BLaER1 treated with 17β-estradiol and CSF1 and Interleukin-3, amounts not matched to agents 10 nM and 100 nM (cell line): ENCODE measurements around the gene CYSTM1.

Experiments used
- H3K27ac ChIP-seq, 11 experiments: shearing (Covaris generic); formaldehyde crosslinking; 2 replicates each; pipeline ENCODE4 v1.8.1; 2022
- H3K27me3 ChIP-seq, 11 experiments: shearing (Covaris generic); formaldehyde crosslinking; 2 replicates each; pipeline ENCODE4 v1.8.1; 2022
- H3K36me3 ChIP-seq, 11 experiments: shearing (Covaris generic); formaldehyde crosslinking; 2 replicates each; pipeline ENCODE4 v1.8.1; 2022
- H3K4me1 ChIP-seq, 10 experiments: shearing (Covaris generic); formaldehyde crosslinking; 2 replicates each; pipeline ENCODE4 v1.8.1; 2022
- H3K4me2 ChIP-seq, 11 experiments: shearing (Covaris generic); formaldehyde crosslinking; 2 replicates each; pipeline ENCODE4 v1.8.1; 2022
- H3K4me3 ChIP-seq, 10 experiments: shearing (Covaris generic); formaldehyde crosslinking; 2 replicates each; pipeline ENCODE4 v1.8.1; 2022
- H3K9ac ChIP-seq, 11 experiments: shearing (Covaris generic); formaldehyde crosslinking; 2 replicates each; pipeline ENCODE4 v1.8.1; 2022
- H3K9me3 ChIP-seq, 11 experiments: shearing (Covaris generic); formaldehyde crosslinking; replicated peaks in 1 of 11; 2 replicates each; pipeline ENCODE4 v1.8.1; 2022
- H4K20me1 ChIP-seq, 11 experiments: shearing (Covaris generic); formaldehyde crosslinking; 2 replicates each; pipeline ENCODE4 v1.8.1; 2022
- Cebpa-rat ChIP-seq, 11 experiments: shearing (Covaris generic); IDR thresholded peaks; 2 replicates each; pipeline ENCODE4 v1.8.1; 2022

The CYSTM1 gene

DNA sequence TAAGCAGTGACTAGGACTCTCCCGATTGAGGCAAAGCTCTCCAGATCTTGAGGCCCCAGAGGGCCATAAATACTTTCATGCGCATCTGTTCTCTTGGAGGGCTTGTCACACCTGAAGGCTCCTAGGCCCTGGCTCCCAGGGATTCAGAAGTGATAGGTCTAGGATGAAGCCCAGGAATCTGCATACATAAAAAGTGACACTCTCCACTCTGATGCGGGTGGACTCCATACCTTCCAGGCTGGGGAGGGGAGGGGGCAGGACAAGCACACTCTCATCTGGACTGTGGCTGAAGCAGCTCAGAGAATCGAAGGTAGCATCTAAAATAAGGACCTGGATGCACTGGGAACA, 9.1 kb upstream of the CYSTM1 start:
- Histone ChIP-seq H4K20me1 (no peaks in the 10 kb centered on the region), H3K27ac (peak overlapping the region in 1 of 11 experiments; percentile 62; a peak in 1 of 22 replicates), H3K4me1 (peaks cover 0 to 42% (median 19%) of the 10 kb centered on the region in 10 experiments; a peak in 13 of 20 replicates), H3K9me3 (no peaks in the 10 kb centered on the region), H3K4me3 (no peak overlapping the region), H3K4me2 (peak overlapping the region in 5 of 11 experiments; percentile 75 to 85 (median 82); a peak in 9 of 22 replicates), H3K27me3 (no peaks in the 10 kb centered on the region), H3K9ac (no peak overlapping the region), H3K36me3 (no peaks in the 10 kb centered on the region)
- TF ChIP-seq Cebpa-rat (IDR thresholded peaks at IDR 0.05) = no peak

DNA sequence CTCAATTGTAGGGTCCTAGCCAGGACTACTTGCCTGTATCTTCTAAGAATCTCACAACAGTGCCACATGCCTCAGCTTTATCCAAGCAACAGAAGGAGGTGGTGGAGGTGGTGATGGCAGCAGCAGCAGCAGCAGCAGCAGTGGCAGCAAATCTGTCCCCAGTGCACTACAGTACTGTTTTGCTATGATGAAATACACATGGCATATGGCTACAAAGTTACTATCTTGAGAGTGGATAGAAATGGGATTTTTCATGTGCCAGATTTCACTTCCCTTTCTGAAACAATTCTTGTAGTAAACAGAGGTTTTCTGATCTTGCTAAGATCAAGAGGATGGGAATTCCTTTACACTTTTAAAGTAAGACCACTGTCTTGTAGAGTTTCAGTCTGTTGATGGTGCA, 8.1 kb upstream of the CYSTM1 start:
- TF ChIP-seq Cebpa-rat (IDR thresholded peaks at IDR 0.05) = no peak
- Histone ChIP-seq H3K9ac (peak overlapping the region in 2 of 11 experiments; percentile 11 to 28; a peak in 3 of 22 replicates), H3K4me1 (peaks cover 0 to 42% (median 19%) of the 10 kb centered on the region in 10 experiments; a peak in 13 of 20 replicates), H3K9me3 (no peaks in the 10 kb centered on the region), H3K4me2 (peak overlapping the region in 8 of 11 experiments; percentile 11 to 85 (median 76); a peak in 16 of 22 replicates), H3K36me3 (no peaks in the 10 kb centered on the region), H4K20me1 (no peaks in the 10 kb centered on the region), H3K27me3 (no peaks in the 10 kb centered on the region), H3K27ac (peak overlapping the region in 5 of 11 experiments; percentile 27 to 62 (median 44); a peak in 9 of 22 replicates), H3K4me3 (no peak overlapping the region)

DNA sequence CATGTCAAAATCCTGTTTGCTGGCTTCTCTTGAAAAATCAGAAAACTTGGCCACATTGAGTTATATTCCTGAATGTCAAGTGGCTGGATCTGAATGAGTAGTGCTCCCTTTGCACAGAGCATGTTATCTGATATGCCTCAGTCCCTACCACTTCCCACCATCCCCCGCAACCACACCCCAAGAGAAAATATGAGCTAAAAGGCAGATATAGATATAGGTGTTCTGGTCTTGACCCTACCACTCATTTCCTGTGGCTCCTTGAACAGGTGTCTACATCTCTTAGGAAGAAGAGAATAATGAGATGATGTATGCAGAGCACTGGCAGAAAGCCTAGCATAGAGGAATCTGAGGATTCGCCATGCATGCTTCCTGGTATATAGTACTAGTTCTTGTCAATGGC, 6.6 kb upstream of the CYSTM1 start:
- no peak overlapping the region for H3K4me3 ChIP-seq
- H3K27ac ChIP-seq = no peak overlapping the region
- no peaks in the 10 kb centered on the region for H3K27me3 ChIP-seq
- H3K36me3 ChIP-seq = no peaks in the 10 kb centered on the region
- H3K4me1 ChIP-seq = peaks cover 0 to 42% (median 19%) of the 10 kb centered on the region in 10 experiments; a peak in 13 of 20 replicates
- no peak for TF ChIP-seq Cebpa-rat (IDR thresholded peaks at IDR 0.05)
- no peaks in the 10 kb centered on the region for H3K9me3 ChIP-seq
- no peaks in the 10 kb centered on the region for H4K20me1 ChIP-seq
- H3K4me2 ChIP-seq = peak overlapping the region in 2 of 11 experiments; percentile 11 to 85; a peak in 2 of 22 replicates
- no peak overlapping the region for H3K9ac ChIP-seq

DNA sequence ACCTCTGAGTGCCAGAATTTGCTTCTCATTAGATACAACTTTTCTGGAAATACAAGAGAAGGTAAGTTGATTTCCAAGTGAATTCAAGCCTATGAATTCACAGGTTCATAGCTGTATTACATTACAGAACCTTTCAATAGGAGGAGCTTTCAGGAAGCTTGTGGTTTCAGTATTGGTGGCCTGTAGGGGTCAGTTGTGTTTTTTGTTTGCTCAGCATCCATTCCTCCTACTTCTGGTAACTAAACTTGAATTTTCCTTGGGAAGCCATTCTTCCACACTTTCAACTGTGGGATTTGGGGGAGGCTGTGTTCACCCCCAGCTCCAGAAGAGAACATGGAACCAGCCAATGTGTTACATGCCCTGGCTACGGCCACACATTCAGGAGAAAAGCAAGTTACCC, 5.6 kb upstream of the CYSTM1 start:
- Histone ChIP-seq H3K27ac (no peak overlapping the region), H3K4me3 (no peak overlapping the region), H3K4me1 (peaks cover 1 to 47% (median 21%) of the 10 kb centered on the region in 10 experiments; a peak in 18 of 20 replicates), H3K27me3 (no peaks in the 10 kb centered on the region), H3K9ac (no peak overlapping the region), H3K4me2 (peak overlapping the region in 4 of 11 experiments; percentile 28 to 78 (median 64); a peak in 8 of 22 replicates), H4K20me1 (no peaks in the 10 kb centered on the region), H3K9me3 (no peaks in the 10 kb centered on the region), H3K36me3 (no peaks in the 10 kb centered on the region)
- no peak for TF ChIP-seq Cebpa-rat (IDR thresholded peaks at IDR 0.05)

DNA sequence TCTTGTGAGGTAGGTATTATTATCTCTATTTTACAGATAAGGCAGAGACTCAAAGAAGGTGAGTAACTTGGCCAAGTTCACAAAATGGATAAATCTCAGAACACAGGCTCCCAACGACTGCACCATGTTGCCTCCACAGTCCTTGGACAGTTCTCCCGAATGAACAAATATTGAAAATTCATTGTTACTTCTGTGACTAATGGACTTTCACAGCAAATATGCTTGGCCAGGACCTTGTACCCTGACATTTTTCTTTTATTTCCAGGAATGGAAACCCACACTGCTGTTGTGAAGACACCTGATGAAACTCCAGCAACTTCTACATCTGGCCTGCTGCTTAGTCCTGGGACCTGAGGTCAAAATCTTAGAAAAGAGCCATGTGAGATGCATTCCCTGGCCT, 2.5 kb upstream of the CYSTM1 start:
- Histone ChIP-seq H3K27ac (no peak overlapping the region), H4K20me1 (peaks cover 0 to 7% (median 0%) of the 10 kb centered on the region in 11 experiments; a peak in 2 of 22 replicates), H3K4me3 (no peak overlapping the region), H3K9me3 (no peaks in the 10 kb centered on the region), H3K27me3 (no peaks in the 10 kb centered on the region), H3K9ac (no peak overlapping the region), H3K4me1 (peaks cover 18 to 46% (median 25%) of the 10 kb centered on the region in 10 experiments), H3K4me2 (no peak overlapping the region), H3K36me3 (no peaks in the 10 kb centered on the region)
- no peak for TF ChIP-seq Cebpa-rat (IDR thresholded peaks at IDR 0.05)

DNA sequence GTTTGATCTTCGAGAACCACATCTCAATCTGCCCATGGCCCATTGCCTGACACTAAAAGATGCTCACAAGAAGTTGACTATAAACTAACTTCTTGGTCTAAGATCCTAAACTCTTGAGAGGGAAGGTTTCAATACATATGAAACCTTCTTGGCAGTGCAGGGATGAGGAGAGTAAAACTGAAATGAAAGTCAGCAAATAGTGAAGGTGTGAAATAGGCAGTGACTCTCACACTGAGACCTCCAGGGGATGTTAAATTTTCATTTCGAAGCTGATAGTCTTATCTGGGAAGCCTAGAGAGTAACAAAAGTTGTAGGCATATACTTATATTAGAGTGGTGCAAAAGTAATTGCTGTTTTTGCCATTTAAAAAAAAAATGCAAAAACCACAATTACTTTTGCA, 974 bp upstream of the CYSTM1 start:
- Histone ChIP-seq H3K9me3 (no peaks in the 10 kb centered on the region), H3K4me3 (no peak overlapping the region)
- TF ChIP-seq Cebpa-rat (IDR thresholded peaks at IDR 0.05) = no peak

DNA sequence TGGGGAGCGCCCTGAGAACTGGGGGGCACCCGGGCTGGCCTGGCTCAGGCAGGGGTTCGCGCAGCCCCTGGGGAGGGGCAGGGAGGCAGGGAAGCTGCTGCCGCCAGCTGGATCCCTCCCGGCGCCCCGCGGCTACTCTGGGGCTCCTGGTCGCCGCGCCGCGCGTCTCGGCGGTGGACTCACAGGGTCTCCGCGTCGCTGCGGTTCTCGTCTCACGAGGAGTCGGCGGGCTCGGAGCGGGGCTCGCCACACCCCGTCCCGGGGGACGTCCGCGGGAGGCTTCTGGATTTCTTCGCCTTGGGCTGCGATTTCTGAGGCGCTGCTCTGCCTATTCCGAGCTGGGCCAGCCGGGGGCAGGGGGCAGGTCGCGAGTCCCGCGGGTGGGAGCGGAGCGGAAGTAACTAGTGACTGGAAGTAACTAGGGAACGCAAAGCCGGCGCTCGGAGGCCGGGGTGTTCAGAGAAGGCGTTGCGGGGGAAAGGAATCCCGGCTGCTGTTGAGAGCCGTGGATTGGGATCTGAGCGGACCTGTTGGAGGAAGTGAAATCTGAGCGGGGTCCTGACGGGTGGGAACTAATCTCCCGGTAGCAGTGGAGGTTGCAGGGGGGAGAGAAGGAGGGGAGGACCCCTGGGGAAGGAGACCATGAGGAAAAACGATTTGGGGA, 511 bp downstream of the CYSTM1 start:
- Histone ChIP-seq H3K9me3 (no peaks in the 10 kb centered on the region), H3K27me3 (no peaks in the 10 kb centered on the region), H3K9ac (peak overlapping the region; percentile 76 to 93 (median 82)), H4K20me1 (peaks cover 0 to 21% (median 0%) of the 10 kb centered on the region in 11 experiments; a peak in 3 of 22 replicates), H3K4me3 (peak overlapping the region; percentile 68 to 94 (median 84)), H3K4me1 (peaks cover 18 to 29% (median 21%) of the 10 kb centered on the region in 10 experiments), H3K4me2 (peak overlapping the region; percentile 81 to 99 (median 93)), H3K36me3 (no peaks in the 10 kb centered on the region), H3K27ac (peak overlapping the region; percentile 73 to 93 (median 78))
- TF ChIP-seq Cebpa-rat (IDR thresholded peaks at IDR 0.05) = no peak

More for the DNA sequence above, 974 bp upstream of the CYSTM1 start:
- Histone ChIP-seq H3K36me3 (no peaks in the 10 kb centered on the region), H4K20me1 (peaks cover 0 to 16% (median 0%) of the 10 kb centered on the region in 11 experiments; a peak in 2 of 22 replicates), H3K27me3 (no peaks in the 10 kb centered on the region), H3K27ac (no peak overlapping the region; a peak in 1 of 22 replicates), H3K9ac (no peak overlapping the region), H3K4me2 (peak overlapping the region in 6 of 11 experiments; percentile 85 to 99 (median 92); a peak in 8 of 22 replicates), H3K4me1 (peaks cover 18 to 38% (median 24%) of the 10 kb centered on the region in 10 experiments)

DNA sequence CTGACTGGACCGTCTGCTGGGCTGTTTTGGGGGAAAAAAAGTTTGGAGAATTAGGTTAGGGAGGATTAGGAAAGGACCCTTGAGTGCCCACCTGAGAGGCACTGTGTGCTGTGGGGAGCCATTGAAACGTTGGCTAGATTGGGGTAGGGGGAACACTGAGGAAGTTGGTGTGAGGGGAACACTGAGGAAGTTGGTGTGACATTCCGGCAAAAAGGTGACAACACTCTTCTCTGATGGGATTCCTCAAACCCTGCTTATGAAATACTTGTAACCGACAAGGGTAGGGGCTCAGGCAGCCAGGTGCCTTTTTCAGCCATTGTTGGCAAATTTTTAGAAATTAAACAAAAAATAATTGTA, 1.0 kb downstream of the CYSTM1 start:
- TF ChIP-seq Cebpa-rat (IDR thresholded peaks at IDR 0.05) = no peak
- Histone ChIP-seq H3K9ac (peak overlapping the region; percentile 76 to 93 (median 82)), H3K27me3 (no peaks in the 10 kb centered on the region), H3K4me1 (peaks cover 18 to 34% (median 23%) of the 10 kb centered on the region in 10 experiments), H3K27ac (peak overlapping the region; percentile 73 to 93 (median 78); a peak in 21 of 22 replicates), H3K9me3 (no peaks in the 10 kb centered on the region), H3K4me3 (peak overlapping the region; percentile 68 to 94 (median 84)), H4K20me1 (peaks cover 0 to 25% (median 0%) of the 10 kb centered on the region in 11 experiments; a peak in 3 of 22 replicates), H3K36me3 (no peaks in the 10 kb centered on the region), H3K4me2 (peak overlapping the region; percentile 81 to 99 (median 93))

DNA sequence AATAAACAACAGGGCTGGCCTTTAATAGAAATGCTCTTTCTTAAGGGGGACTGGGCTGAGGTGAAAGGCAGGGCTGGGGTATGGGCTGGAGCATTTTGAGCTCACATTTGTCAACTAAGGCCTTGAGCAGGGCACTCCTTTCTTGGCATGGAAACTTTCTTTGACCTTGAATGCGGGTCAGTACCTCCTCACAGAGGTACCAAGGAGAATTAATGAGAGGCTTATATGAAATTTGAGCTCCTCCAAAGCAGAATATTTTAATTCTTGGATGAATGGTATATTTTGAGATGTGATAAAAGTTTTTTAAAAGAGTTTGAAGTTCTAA, 3.1 kb downstream of the CYSTM1 start:
- TF ChIP-seq Cebpa-rat (IDR thresholded peaks at IDR 0.05) = no peak
- H3K9ac ChIP-seq = no peak overlapping the region
- H3K27ac ChIP-seq = no peak overlapping the region
- no peaks in the 10 kb centered on the region for H3K27me3 ChIP-seq
- no peaks in the 10 kb centered on the region for H3K36me3 ChIP-seq
- peak overlapping the region in 2 of 11 experiments; percentile 18 to 32; a peak in 3 of 22 replicates for H3K4me2 ChIP-seq
- peaks cover 0 to 25% (median 0%) of the 10 kb centered on the region in 11 experiments; a peak in 4 of 22 replicates for H4K20me1 ChIP-seq
- H3K4me3 ChIP-seq = no peak overlapping the region
- no peaks in the 10 kb centered on the region for H3K9me3 ChIP-seq
- peaks cover 19 to 54% (median 25%) of the 10 kb centered on the region in 10 experiments for H3K4me1 ChIP-seq
